Thyroid gland (tissue), 4 donors: Measurements from ENCODE around the gene RNF11. TPM values are rescaled to one million over a fixed set of nuclear protein-coding genes. Genes with fewer than 3 reads are reported as not detected.
A peak's percentile ranks its signal among the peaks of the same experiment; 100 is the strongest.

Source experiments
- DNase-seq, 2 donors: peaks; one replicate each; pipeline ENCODE4 v3.0.0-alpha.2; 2019
- H3K27ac ChIP-seq, 3 donors: fragments of 200-600 bp; sonication (generic); 1 replicate in 2 of 3; 2 replicates in 1 of 3; pipeline ENCODE4 v1.5.1; 2016 to 2019; ENCODE audit warnings: mild to moderate bottlenecking in 1 of 3, moderate library complexity in 1 of 3
- H3K27me3 ChIP-seq: fragments of 200-600 bp; sonication (generic); one replicate; pipeline ENCODE4 v1.5.1; 2019
- H3K36me3 ChIP-seq, 2 donors: fragments of 200-600 bp; sonication (generic); one replicate each; pipeline ENCODE4 v1.5.1; 2016 to 2019
- H3K4me1 ChIP-seq, 2 donors: fragments of 200-600 bp; sonication (generic); one replicate each; pipeline ENCODE4 v1.5.1; 2017 to 2019
- H3K4me3 ChIP-seq, 3 donors: fragments of 200-600 bp; sonication (generic); replicated peaks in 1 of 3; 1 replicate in 2 of 3; 2 replicates in 1 of 3; pipeline ENCODE4 v1.5.1; 2016; ENCODE audit warnings: mild to moderate bottlenecking in 1 of 3
- H3K9me3 ChIP-seq: fragments of 200-600 bp; sonication (generic); one replicate; pipeline ENCODE4 v1.5.1; 2017
- POLR2A ChIP-seq, 2 donors: fragments of 450-650 bp; IDR thresholded peaks; one replicate each; pipeline ENCODE4 v1.6.1; 2017; ENCODE audit warnings: antibody characterized with exemption in 2 of 2, mild to moderate bottlenecking in 2 of 2, moderate library complexity in 1 of 2
- WGBS, 2 donors: methylation state at CpG; one replicate each; pipeline ENCODE4 v1.1.5; 2017; 5-methylcytosine and 5-hydroxymethylcytosine counted together
- intact Hi-C: fragments of 100-400 bp; cut with DNase I; formaldehyde crosslinking; loops from one replicate; pipeline ENCODE4 v1.15.1; 2023
- total RNA-seq, 4 donors: library from RNA; depleted of rRNA; stranded (reverse); fragments of >200 nt; gene quantifications; one replicate each; pipeline ENCODE4 v1.2.3, GENCODE V29; 2016
- TF ChIP-seq, protein P1 (sequence below), 6 experiments: fragments of 200-600 bp in 3 of 6; fragments of 450-650 bp in 3 of 6; sonication (generic) in 3 of 6; IDR thresholded peaks; one replicate each; pipeline ENCODE4 v1.5.1; 2016 to 2019; ENCODE audit warnings: antibody characterized with exemption in 6 of 6, mild to moderate bottlenecking in 2 of 6, inconsistent platforms in 1 of 6, moderate library complexity in 1 of 6

RNF11 gene
- total RNA-seq, 4 donors from 2014 or later = 113 to 134 (median 115) TPM

DNA sequence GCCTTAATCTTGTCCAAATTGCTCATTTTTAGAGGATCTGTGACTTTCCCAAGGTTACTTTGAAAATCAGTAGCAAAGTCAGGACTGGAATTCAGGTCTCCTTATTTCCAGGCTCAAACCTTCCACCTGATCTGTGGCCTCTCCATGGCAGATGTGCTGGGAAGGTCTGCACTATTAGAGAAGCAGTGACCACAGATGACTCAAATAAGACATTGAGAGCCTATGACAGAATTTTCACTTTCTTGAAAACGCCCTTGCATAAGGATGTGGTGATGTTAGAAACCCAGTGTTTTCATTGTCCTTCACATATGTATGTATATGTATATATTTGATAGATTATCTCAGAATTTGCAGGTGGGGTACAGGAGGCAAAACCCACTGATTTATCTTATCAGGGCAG lies 49.0 kb downstream of the RNF11 start:
- WGBS, 2 donors = 83 to 100% methylated on average over 1 of the region's 1 CpG
- Histone ChIP-seq H3K4me1 (peaks cover 4 to 24% of the 10 kb centered on the region in 2 donors), H3K36me3 (no peaks in the 10 kb centered on the region), H3K9me3 (no peaks in the 10 kb centered on the region), H3K27me3 (no peaks in the 10 kb centered on the region), H3K4me3 (no peak overlapping the region), H3K27ac (peak overlapping the region in 1 of 3 donors; percentile 8)
- no peak for DNase-seq
- TF ChIP-seq, protein P1, sequence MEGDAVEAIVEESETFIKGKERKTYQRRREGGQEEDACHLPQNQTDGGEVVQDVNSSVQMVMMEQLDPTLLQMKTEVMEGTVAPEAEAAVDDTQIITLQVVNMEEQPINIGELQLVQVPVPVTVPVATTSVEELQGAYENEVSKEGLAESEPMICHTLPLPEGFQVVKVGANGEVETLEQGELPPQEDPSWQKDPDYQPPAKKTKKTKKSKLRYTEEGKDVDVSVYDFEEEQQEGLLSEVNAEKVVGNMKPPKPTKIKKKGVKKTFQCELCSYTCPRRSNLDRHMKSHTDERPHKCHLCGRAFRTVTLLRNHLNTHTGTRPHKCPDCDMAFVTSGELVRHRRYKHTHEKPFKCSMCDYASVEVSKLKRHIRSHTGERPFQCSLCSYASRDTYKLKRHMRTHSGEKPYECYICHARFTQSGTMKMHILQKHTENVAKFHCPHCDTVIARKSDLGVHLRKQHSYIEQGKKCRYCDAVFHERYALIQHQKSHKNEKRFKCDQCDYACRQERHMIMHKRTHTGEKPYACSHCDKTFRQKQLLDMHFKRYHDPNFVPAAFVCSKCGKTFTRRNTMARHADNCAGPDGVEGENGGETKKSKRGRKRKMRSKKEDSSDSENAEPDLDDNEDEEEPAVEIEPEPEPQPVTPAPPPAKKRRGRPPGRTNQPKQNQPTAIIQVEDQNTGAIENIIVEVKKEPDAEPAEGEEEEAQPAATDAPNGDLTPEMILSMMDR (IDR thresholded peaks at IDR 0.05) = no peak
- TF ChIP-seq POLR2A (IDR thresholded peaks at IDR 0.05) = no peak
- intact Hi-C loops = no loop called here

DNA sequence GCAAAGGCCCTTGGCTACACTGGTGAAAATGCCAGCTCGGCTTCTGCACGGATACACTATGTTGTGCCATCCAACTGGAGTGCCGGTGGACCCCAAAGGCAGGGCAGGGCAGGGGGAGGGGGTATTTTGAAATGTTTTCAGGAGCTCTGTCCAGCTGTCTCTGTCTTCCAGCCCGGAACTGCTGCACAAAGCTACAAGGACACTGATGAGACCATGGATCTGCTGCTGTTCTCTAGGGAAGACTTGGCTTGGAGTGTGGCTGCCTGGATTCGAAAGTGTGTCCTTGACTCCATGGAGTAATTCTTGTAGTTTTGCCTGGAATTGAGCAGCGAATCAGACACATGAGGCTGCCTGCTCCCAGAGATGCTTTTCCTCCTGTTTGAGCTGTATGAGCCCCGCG lies 51.9 kb downstream of the RNF11 start:
- 89 to 95% methylated on average over 8 of the region's 8 CpGs for WGBS, 2 donors
- intact Hi-C loops = no loop called here
- Histone ChIP-seq H3K4me1 (peaks cover 0 to 8% of the 10 kb centered on the region in 2 donors), H3K9me3 (no peaks in the 10 kb centered on the region), H3K4me3 (no peak overlapping the region), H3K27ac (no peak overlapping the region), H3K27me3 (no peaks in the 10 kb centered on the region), H3K36me3 (no peaks in the 10 kb centered on the region)
- TF ChIP-seq, protein P1 (IDR thresholded peaks at IDR 0.05) = no peak
- no peak for TF ChIP-seq POLR2A (IDR thresholded peaks at IDR 0.05)
- no peak for DNase-seq

DNA sequence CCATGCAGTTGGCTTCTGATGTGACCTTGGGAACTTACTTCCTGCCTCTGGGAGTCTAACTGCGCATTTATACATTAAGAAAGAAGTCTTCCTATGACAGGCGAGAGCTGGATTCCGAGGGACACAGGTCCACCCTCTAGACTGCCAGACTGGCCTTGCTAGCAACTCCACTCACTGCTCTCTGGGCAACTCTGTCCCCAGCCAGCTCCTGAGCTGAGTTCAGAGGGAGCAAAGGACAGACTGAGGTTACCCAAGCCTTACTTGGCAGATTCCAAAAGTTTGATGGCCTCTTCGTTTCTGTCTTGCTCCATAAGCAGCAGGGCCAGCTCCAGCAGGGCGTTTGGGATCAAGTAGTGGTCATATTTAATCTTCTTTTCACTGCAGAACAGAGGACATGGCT lies 52.5 kb downstream of the RNF11 start:
- H3K27ac ChIP-seq = no peak overlapping the region
- H3K27me3 ChIP-seq = no peaks in the 10 kb centered on the region
- no peaks in the 10 kb centered on the region for H3K36me3 ChIP-seq
- no peak for DNase-seq
- 88 to 95% methylated on average over 4 to 5 of the region's 5 CpGs for WGBS, 2 donors
- peaks cover 0 to 8% of the 10 kb centered on the region in 2 donors for H3K4me1 ChIP-seq
- TF ChIP-seq POLR2A (IDR thresholded peaks at IDR 0.05) = no peak
- TF ChIP-seq, protein P1 (IDR thresholded peaks at IDR 0.05) = no peak
- intact Hi-C loops = no loop called here
- H3K4me3 ChIP-seq = no peak overlapping the region
- no peaks in the 10 kb centered on the region for H3K9me3 ChIP-seq

DNA sequence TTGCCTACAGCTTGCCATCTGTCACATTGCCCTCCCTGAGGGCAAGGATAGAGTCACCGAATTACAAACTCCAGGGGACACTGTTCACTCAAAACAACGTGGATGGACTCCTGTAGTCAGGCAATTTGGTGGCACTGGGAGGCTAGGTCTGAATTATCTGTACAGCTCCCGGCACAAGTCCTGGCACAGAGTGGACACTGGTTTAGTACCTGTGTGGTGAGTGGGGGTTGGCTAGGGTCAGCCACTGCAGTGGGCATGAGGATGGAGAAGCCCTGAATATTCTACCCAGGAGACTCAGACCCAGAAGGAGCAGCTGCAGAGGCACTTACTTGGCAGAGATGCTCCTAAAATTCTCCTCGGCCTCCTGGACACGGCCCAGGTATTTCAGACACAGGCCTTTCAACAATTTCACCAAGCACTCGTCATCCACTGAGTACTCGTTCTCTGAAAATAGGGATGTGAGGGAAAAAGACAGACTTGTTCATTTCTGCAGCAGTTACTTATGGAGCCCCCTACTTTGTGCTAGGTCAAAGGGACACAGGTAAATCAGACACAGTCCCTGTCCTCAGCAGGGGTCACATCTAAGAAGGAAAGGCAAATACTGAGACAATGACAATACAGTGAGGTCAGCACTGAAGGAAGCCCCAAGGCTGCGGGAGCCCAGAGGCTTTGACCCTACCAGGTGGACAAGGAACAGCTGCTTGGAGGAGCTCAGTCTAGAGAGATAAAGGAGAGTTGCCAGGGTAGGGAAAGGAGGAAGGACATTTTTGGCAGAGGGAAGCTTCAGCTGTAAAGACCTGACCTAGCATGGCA lies 53.8 kb downstream of the RNF11 start:
- WGBS, 2 donors = 79 to 90% methylated on average over 8 of the region's 8 CpGs
- intact Hi-C loops = loop anchor here (10.0 kb wide), 1 partner anchor 55 kb away; the partner anchor contains the start of gene RNF11
- no peak for DNase-seq
- no peak for TF ChIP-seq POLR2A (IDR thresholded peaks at IDR 0.05)
- TF ChIP-seq, protein P1 (IDR thresholded peaks at IDR 0.05) = no peak
- H3K27ac ChIP-seq = no peak overlapping the region
- H3K4me3 ChIP-seq = no peak overlapping the region
- H3K9me3 ChIP-seq = no peaks in the 10 kb centered on the region
- H3K27me3 ChIP-seq = no peaks in the 10 kb centered on the region
- H3K36me3 ChIP-seq = no peaks in the 10 kb centered on the region
- peaks cover 0 to 2% of the 10 kb centered on the region in 2 donors for H3K4me1 ChIP-seq

DNA sequence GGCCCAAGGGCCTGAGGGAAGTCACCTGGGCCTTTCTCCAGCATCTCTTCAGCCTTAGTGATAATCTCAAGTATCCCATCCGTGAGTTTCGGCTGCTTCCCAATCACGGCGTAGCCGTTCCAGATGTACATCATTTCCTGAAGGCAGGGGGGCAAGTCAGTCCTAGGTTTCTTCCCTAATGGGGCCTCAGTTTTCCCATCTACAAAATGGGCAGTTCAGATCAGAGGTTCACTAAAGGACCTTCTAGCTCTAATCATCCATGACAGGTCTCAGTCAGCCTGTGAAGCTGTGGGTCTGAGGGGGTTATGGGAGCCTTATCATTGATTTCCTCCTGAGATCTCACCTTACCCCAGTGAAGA lies 54.4 kb downstream of the RNF11 start:
- H3K27ac ChIP-seq = no peak overlapping the region
- intact Hi-C loops = loop anchor here (10.0 kb wide), 1 partner anchor 56 kb away; the partner anchor contains the start of gene RNF11
- H3K4me3 ChIP-seq = no peak overlapping the region
- TF ChIP-seq, protein P1 (IDR thresholded peaks at IDR 0.05) = no peak
- TF ChIP-seq POLR2A (IDR thresholded peaks at IDR 0.05) = no peak
- no peaks in the 10 kb centered on the region for H3K4me1 ChIP-seq
- no peak for DNase-seq
- WGBS, 2 donors = 94 to 95% methylated on average over 5 of the region's 5 CpGs
- no peaks in the 10 kb centered on the region for H3K36me3 ChIP-seq
- H3K27me3 ChIP-seq = no peaks in the 10 kb centered on the region
- no peaks in the 10 kb centered on the region for H3K9me3 ChIP-seq
